GM12891 (cell line): ENCODE data around the gene AFAP1.

Source experiments
- POLR2A ChIP-seq: IDR thresholded peaks from 2 replicates; pipeline ENCODE4 v1.6.1; 2011; ENCODE audit warnings: low read depth, low read length, control low read depth
- POLR2AphosphoS5 ChIP-seq: IDR thresholded peaks from 2 replicates; pipeline ENCODE4 v1.6.1; 2011; ENCODE audit warnings: low read depth, low read length, control low read depth
- SPI1 ChIP-seq: IDR thresholded peaks from 2 replicates; pipeline ENCODE4 v1.6.1; 2011; ENCODE audit warnings: low read depth, low read length, control low read depth

- TF ChIP-seq POLR2A: no peak
- TF ChIP-seq POLR2AphosphoS5: no peak
- no peak for TF ChIP-seq SPI1
Observed at GRCh38 chr4:7750972-7751371, 188.7 kb downstream of the AFAP1 start.
